ENCODE measurements around the gene RBPJL.

The RBPJL gene

GRCh38 chr20:45330476-45330875 lies 23.8 kb downstream of the RBPJL start:
- no peak for TF ChIP-seq CTCF (conservative IDR thresholded peaks at IDR 0.05; ENCODE audit: low read depth, low read length)
- Histone ChIP-seq H3K4me3 (IDR thresholded peaks at IDR 0.05; ENCODE audit: insufficient read depth, low read depth, low read length) (no peak overlapping the region), H3K27ac (no peak overlapping the region), H3K79me2 (ENCODE audit: insufficient read depth, low read depth) (no peaks in the 10 kb centered on the region), H3K36me3 (ENCODE audit: insufficient read depth) (no peaks in the 10 kb centered on the region), H3K9ac (no peak overlapping the region), H2AFZ (ENCODE audit: low read depth) (no peak overlapping the region), H3K4me2 (no peak overlapping the region), H3K27me3 (ENCODE audit: insufficient read depth, low read depth) (no peaks in the 10 kb centered on the region), H3K4me1 (ENCODE audit: low read depth, poor library complexity, severe bottlenecking) (no peaks in the 10 kb centered on the region), H4K20me1 (ENCODE audit: insufficient read depth) (no peaks in the 10 kb centered on the region)

DNA sequence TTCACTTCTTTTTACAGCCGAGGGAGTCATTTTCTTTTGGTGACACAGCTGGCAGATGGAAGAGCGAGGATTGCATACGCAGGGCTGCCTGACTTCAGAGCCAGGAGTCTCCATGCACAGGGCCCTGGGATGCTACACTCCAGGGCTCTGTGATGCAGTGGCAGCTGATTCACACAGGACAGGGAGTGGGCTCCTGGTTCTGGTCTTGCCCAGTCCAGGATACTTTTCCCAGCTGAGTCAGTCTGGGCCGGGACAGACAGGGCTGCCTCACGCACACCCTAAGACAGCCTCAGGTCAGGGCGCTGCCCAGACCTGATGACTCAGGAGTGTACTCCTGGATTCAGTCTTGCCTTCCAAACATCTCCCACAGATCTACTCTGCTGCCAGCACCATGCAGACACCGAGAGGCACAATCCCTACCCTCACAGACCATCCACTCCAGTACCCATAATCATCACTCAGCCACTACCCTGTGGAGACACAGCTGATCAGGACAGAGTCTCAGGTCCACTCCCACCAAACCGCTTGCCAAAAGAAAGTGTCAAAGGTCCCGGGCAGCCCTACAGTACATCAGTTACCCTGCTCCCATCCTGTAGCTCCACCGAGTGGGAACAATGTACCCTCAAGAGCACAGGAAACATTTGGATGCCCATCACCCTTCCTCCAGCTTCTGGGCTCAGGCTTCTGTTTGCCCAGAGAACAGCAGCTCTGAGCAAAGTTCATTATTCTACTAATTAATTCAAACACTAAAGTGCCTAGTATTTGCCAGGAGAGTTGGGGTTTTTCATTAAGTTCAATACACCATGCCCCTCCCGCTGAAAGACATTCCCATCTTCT lies 30.1 kb downstream of the RBPJL start:
- H3K79me2 ChIP-seq (ENCODE audit: insufficient read depth, low read depth) = no peaks in the 10 kb centered on the region
- no peak overlapping the region for H3K4me3 ChIP-seq (IDR thresholded peaks at IDR 0.05; ENCODE audit: insufficient read depth, low read depth, low read length)
- H3K36me3 ChIP-seq (ENCODE audit: insufficient read depth) = no peaks in the 10 kb centered on the region
- TF ChIP-seq CTCF (conservative IDR thresholded peaks at IDR 0.05; ENCODE audit: low read depth, low read length) = no peak
- peaks cover 32% of the 10 kb centered on the region for H3K4me1 ChIP-seq (ENCODE audit: low read depth, poor library complexity, severe bottlenecking)
- no peak overlapping the region for H3K27ac ChIP-seq
- no peak overlapping the region for H2AFZ ChIP-seq (ENCODE audit: low read depth)
- no peaks in the 10 kb centered on the region for H3K27me3 ChIP-seq (ENCODE audit: insufficient read depth, low read depth)
- no peak overlapping the region for H3K4me2 ChIP-seq
- H3K9ac ChIP-seq = no peak overlapping the region
- H4K20me1 ChIP-seq (ENCODE audit: insufficient read depth) = no peaks in the 10 kb centered on the region

GRCh38 chr20:45337367-45338120 lies 30.9 kb downstream of the RBPJL start:
- Histone ChIP-seq H3K27me3 (ENCODE audit: insufficient read depth, low read depth) (no peaks in the 10 kb centered on the region), H3K79me2 (ENCODE audit: insufficient read depth, low read depth) (no peaks in the 10 kb centered on the region), H3K9ac (no peak overlapping the region), H3K27ac (no peak overlapping the region), H4K20me1 (ENCODE audit: insufficient read depth) (no peaks in the 10 kb centered on the region), H3K4me3 (IDR thresholded peaks at IDR 0.05; ENCODE audit: insufficient read depth, low read depth, low read length) (no peak overlapping the region), H3K4me2 (no peak overlapping the region; the same call in 1 of the 2 replicates), H2AFZ (ENCODE audit: low read depth) (no peak overlapping the region), H3K4me1 (ENCODE audit: low read depth, poor library complexity, severe bottlenecking) (peaks cover 32% of the 10 kb centered on the region), H3K36me3 (ENCODE audit: insufficient read depth) (no peaks in the 10 kb centered on the region)
- TF ChIP-seq CTCF (conservative IDR thresholded peaks at IDR 0.05; ENCODE audit: low read depth, low read length) = no peak

DNA sequence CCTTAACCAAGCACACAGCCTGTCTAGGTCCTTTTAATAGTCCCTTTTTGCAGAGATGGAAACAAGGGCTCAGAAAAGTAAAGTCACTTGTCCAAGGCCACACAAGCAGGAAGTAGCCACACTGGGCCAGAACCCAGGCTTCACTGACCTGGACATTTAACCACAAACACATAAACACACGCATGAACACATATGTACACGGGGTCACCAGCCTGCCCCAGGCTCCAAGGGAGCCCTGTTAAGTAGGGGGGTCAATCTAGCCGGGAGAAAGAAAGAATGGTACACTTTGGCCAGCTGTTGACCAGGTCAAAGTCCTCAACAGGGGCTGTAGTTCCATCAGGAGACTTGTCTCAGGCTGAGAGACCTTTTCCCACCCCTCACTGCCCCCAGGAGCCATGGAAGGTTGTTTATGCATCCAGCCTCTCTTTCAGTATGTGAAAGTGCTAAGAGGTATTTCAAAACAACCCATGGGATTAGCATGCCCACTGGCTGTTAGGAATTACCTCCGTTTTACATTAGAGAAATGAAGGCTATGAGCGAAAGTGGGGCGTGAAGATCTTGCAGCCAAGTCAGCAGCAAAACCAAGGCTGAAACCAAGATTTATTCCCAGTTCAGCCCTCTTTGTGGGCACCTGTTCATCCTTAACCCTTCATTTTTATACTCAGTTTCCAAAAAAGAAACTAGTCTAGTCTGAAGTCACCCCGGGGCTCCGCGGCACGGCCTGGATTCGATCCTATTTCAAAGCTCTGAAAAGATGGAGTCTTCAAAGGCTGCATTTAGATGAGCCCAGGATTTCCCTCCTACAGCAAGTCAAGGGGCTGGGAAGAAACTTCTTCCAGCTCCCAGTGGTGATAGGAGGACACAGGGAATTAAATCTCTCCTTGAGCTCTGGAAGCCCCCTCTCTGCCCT lies 31.7 kb downstream of the RBPJL start:
- no peaks in the 10 kb centered on the region; the same call in 1 of the 2 replicates for H3K79me2 ChIP-seq (ENCODE audit: insufficient read depth, low read depth)
- no peaks in the 10 kb centered on the region for H4K20me1 ChIP-seq (ENCODE audit: insufficient read depth)
- no peak overlapping the region for H3K4me3 ChIP-seq (IDR thresholded peaks at IDR 0.05; ENCODE audit: insufficient read depth, low read depth, low read length)
- H3K36me3 ChIP-seq (ENCODE audit: insufficient read depth) = no peaks in the 10 kb centered on the region
- no peak overlapping the region for H2AFZ ChIP-seq (ENCODE audit: low read depth)
- TF ChIP-seq CTCF (conservative IDR thresholded peaks at IDR 0.05; ENCODE audit: low read depth, low read length) = no peak
- H3K27ac ChIP-seq = no peak overlapping the region
- peaks cover 32% of the 10 kb centered on the region for H3K4me1 ChIP-seq (ENCODE audit: low read depth, poor library complexity, severe bottlenecking)
- no peak overlapping the region; the same call in 1 of the 2 replicates for H3K4me2 ChIP-seq
- no peak overlapping the region for H3K9ac ChIP-seq
- H3K27me3 ChIP-seq (ENCODE audit: insufficient read depth, low read depth) = no peaks in the 10 kb centered on the region

Data from KMS-11 (cell line).